OCI-LY3 (cell line): ENCODE results near the gene CCL11.

ENCODE experiments used
- H2AFZ ChIP-seq: fragments of 200-600, 300-600 bp; shearing (Covaris generic); 2 replicates; pipeline ENCODE4 v1.6.0; 2014; ENCODE audit warnings: antibody characterized with exemption, low read depth, low read length
- H3K27ac ChIP-seq: fragments of 200-600, 300-600 bp; sonication (generic); 2 replicates; pipeline ENCODE4 v1.5.1; 2014; ENCODE audit warnings: mild to moderate bottlenecking, low read length, moderate library complexity, mixed read lengths
- H3K27me3 ChIP-seq: fragments of 200-600, 300-600 bp; sonication (generic); 2 replicates; pipeline ENCODE4 v1.6.1; 2014; ENCODE audit warnings: low read depth, low read length, mixed read lengths
- H3K36me3 ChIP-seq: fragments of 200-600, 300-600 bp; sonication (generic); replicated peaks from 2 replicates; pipeline ENCODE3; 2014; ENCODE audit warnings: low read depth, low read length, mixed read lengths
- H3K4me1 ChIP-seq: fragments of 300-600, 200-600 bp; sonication (generic); 2 replicates; pipeline ENCODE4 v1.6.1; 2014; ENCODE audit warnings: low read length, mixed read lengths
- H3K4me2 ChIP-seq: fragments of 200-600, 300-600 bp; sonication (generic); 2 replicates; pipeline ENCODE4 v1.6.1; 2014; ENCODE audit warnings: low read length, mixed read lengths
- H3K4me3 ChIP-seq: fragments of 300-600, 200-600 bp; sonication (generic); 2 replicates; pipeline ENCODE4 v1.5.1; 2014; ENCODE audit warnings: antibody characterized with exemption, mild to moderate bottlenecking, low read length, moderate library complexity
- H3K79me2 ChIP-seq: fragments of 300-600, 200-600 bp; shearing (Covaris generic); 2 replicates; pipeline ENCODE4 v1.6.1; 2014; ENCODE audit warnings: mild to moderate bottlenecking, low read length, mixed read lengths
- H3K9ac ChIP-seq: fragments of 300-600, 200-600 bp; shearing (Covaris generic); 2 replicates; pipeline ENCODE4 v1.6.0; 2014; ENCODE audit warnings: mild to moderate bottlenecking, low read length, moderate library complexity
- H3K9me3 ChIP-seq: fragments of 200-600, 300-600 bp; shearing (Covaris generic); 2 replicates; pipeline ENCODE4 v1.6.1; 2014; ENCODE audit warnings: low read length, mixed read lengths; ENCODE audit not compliant: insufficient read depth
- H4K20me1 ChIP-seq: fragments of 200-600, 300-600 bp; sonication (generic); 2 replicates; pipeline ENCODE4 v1.6.1; 2016; ENCODE audit warnings: low read length, mixed read lengths; ENCODE audit not compliant: insufficient read depth
- CTCF ChIP-seq: fragments of 200-600, 300-600 bp; sonication (generic); IDR thresholded peaks from 2 replicates; pipeline ENCODE4 v1.5.1; 2014; ENCODE audit warnings: antibody characterized with exemption, low read length, low read depth
- EZH2phosphoT487 ChIP-seq: fragments of 200-600 bp; shearing (Covaris generic); IDR thresholded peaks from 2 replicates; pipeline ENCODE4 v1.6.1; 2018; ENCODE audit warnings: antibody characterized with exemption, mixed run types, low read depth

Gene CCL11

DNA sequence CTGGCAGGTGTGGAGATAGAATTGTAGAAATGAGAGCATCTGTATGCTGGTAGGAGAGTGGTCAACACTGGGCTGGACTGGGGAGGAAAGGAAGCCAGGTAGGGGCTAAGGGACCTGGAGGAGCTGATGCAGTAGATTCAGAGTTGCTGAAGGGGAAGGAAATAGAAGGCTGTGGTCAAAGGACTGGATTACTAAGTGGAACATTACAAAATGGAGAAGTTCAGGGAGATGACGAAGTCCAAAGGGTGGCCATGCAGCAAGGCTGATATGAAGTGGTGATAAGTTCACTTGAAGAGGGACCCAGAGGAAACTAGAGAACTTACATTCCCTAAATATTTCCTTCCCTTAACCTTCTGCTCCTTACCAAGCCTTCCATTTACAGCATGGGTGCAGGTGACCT, 39.1 kb upstream of the CCL11 start:
- H3K36me3 ChIP-seq: no peaks in the 10 kb centered on the region
- H3K9ac ChIP-seq: no peak overlapping the region
- no peak overlapping the region for H2AFZ ChIP-seq
- no peaks in the 10 kb centered on the region for H3K9me3 ChIP-seq
- H3K4me3 ChIP-seq: no peak overlapping the region
- H3K27me3 ChIP-seq: peaks cover 72% of the 10 kb centered on the region
- TF ChIP-seq EZH2phosphoT487: no peak
- TF ChIP-seq CTCF: no peak
- H3K79me2 ChIP-seq: no peaks in the 10 kb centered on the region
- no peak overlapping the region for H3K4me2 ChIP-seq
- H4K20me1 ChIP-seq: peaks cover 24% of the 10 kb centered on the region; the same call in 1 of the 2 replicates
- no peak overlapping the region for H3K27ac ChIP-seq
- peaks cover 53% of the 10 kb centered on the region for H3K4me1 ChIP-seq

DNA sequence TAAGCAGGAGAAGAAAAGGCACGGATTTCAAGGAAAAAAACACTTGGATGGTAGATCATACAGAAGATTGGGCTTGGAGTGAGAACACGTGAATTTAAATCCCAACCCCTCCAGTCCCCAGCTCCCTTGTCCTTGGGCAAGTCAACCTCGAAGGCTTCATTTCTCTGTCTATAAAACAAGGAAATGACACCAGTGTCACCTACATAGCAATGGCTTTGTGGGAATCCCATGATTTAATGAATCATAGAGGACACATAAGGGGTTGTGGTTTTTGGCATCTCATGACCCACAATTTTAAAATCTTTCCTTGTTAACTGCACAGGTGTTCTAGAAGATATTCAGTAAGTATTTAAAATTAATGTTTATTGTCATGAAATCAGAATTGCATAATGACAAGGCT, 38.7 kb upstream of the CCL11 start:
- Histone ChIP-seq H3K4me2 (no peak overlapping the region), H3K27ac (no peak overlapping the region), H3K4me3 (no peak overlapping the region), H3K36me3 (no peaks in the 10 kb centered on the region), H3K9ac (no peak overlapping the region), H2AFZ (no peak overlapping the region), H3K79me2 (no peaks in the 10 kb centered on the region), H3K4me1 (peaks cover 50% of the 10 kb centered on the region), H3K9me3 (no peaks in the 10 kb centered on the region), H3K27me3 (peaks cover 72% of the 10 kb centered on the region), H4K20me1 (peaks cover 23% of the 10 kb centered on the region; the same call in 1 of the 2 replicates)
- TF ChIP-seq EZH2phosphoT487 (no peak), CTCF (no peak)

DNA sequence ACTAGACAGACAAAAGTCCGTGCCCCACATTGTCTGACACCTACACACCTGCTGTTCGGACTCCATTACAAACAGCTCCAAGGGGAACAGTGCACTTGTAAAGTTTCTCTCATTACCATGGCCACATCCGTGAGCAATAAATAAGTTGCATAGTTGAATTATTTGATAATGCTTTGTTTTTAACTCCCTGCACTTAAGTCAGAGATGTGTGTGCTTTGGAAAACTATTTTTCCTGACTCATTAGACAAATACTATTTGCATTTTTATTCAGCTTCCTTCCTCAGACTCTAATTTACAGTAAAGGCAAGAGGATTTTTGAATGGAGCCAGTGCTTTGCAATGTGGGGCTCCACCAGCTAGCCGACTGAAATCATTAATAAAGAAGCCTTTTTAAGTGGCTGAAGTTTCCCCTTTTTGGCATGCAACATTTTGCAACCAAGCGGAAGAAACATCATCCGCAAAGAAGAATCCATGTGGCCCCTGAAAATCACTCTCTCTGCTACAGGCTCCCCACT, 37.0 kb upstream of the CCL11 start:
- Histone ChIP-seq H3K9ac (no peak overlapping the region), H3K27me3 (peaks cover 88% of the 10 kb centered on the region), H3K4me2 (peak overlapping the region; percentile 24; the same call in 1 of the 2 replicates), H3K4me1 (peaks cover 33% of the 10 kb centered on the region), H2AFZ (no peak overlapping the region), H3K36me3 (no peaks in the 10 kb centered on the region), H3K27ac (no peak overlapping the region), H3K79me2 (no peaks in the 10 kb centered on the region), H3K9me3 (no peaks in the 10 kb centered on the region), H3K4me3 (no peak overlapping the region), H4K20me1 (peaks cover 14% of the 10 kb centered on the region; the same call in 1 of the 2 replicates)
- TF ChIP-seq EZH2phosphoT487 (no peak), CTCF (no peak)

DNA sequence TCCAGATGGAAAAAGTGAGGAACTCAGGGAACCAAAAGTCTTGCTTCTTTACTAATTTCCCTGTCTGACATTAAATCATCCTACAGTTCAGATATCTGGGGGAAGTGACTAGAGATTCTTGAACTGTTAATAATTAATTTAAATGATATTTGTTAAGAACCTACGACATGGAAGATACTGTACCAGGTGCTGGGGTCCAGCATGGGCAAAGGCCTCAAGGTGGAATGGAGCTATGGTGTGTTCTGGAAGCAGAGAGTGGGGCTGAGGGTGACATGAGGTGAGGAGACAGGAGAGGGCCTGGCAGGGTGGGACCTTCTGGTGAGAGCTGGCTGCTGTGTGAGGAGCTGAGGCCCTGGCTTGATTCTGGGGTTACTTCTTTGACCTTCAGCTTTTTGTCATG, 36.5 kb upstream of the CCL11 start:
- no peaks in the 10 kb centered on the region for H3K9me3 ChIP-seq
- H3K4me3 ChIP-seq: no peak overlapping the region
- peaks cover 28% of the 10 kb centered on the region for H3K4me1 ChIP-seq
- no peaks in the 10 kb centered on the region for H3K36me3 ChIP-seq
- peaks cover 93% of the 10 kb centered on the region for H3K27me3 ChIP-seq
- peak overlapping the region; percentile 24; the same call in 1 of the 2 replicates for H3K4me2 ChIP-seq
- no peak overlapping the region for H3K9ac ChIP-seq
- no peak overlapping the region for H3K27ac ChIP-seq
- no peaks in the 10 kb centered on the region for H3K79me2 ChIP-seq
- H2AFZ ChIP-seq: no peak overlapping the region
- peaks cover 11% of the 10 kb centered on the region; the same call in 1 of the 2 replicates for H4K20me1 ChIP-seq
- no peak for TF ChIP-seq EZH2phosphoT487
- TF ChIP-seq CTCF: no peak
